ENCODE results near the gene PCDHGA5.

- TF ChIP-seq CTCF (IDR thresholded peaks at IDR 0.05; ENCODE audit: low read depth, low read length, poor library complexity, severe bottlenecking), result no peak
- no peak for TF ChIP-seq EZH2phosphoT487 (IDR thresholded peaks at IDR 0.05; ENCODE audit: borderline replicate concordance, low read length)
Measured at GRCh38 chr5:141409598-141410306, 45.8 kb downstream of the PCDHGA5 start.

Data from DOHH2 (cell line).